ENCODE measurements around the gene GJB3.
"Not testable (repeated sequence)": the region's sequence is repeated elsewhere in the genome, so short reads cannot be mapped to it uniquely, and the experiment has no call there.

Gene GJB3

GRCh38 chr1:34781071-34781843 is at the start of gene GJB3:
Gene GJB3, plus strand, starts transcription at chr1:34781214. Its CDS starts 3,549 bp downstream, at chr1:34784763.
- TF ChIP-seq, protein P1, sequence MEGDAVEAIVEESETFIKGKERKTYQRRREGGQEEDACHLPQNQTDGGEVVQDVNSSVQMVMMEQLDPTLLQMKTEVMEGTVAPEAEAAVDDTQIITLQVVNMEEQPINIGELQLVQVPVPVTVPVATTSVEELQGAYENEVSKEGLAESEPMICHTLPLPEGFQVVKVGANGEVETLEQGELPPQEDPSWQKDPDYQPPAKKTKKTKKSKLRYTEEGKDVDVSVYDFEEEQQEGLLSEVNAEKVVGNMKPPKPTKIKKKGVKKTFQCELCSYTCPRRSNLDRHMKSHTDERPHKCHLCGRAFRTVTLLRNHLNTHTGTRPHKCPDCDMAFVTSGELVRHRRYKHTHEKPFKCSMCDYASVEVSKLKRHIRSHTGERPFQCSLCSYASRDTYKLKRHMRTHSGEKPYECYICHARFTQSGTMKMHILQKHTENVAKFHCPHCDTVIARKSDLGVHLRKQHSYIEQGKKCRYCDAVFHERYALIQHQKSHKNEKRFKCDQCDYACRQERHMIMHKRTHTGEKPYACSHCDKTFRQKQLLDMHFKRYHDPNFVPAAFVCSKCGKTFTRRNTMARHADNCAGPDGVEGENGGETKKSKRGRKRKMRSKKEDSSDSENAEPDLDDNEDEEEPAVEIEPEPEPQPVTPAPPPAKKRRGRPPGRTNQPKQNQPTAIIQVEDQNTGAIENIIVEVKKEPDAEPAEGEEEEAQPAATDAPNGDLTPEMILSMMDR (IDR thresholded peaks at IDR 0.05; ENCODE audit: low read depth, low read length) = no peak
- peak within 1 kb of the TSS; percentile 20; the same call in 1 of the 2 replicates for H3K4me3 ChIP-seq (ENCODE audit: low read depth, low read length)

GRCh38 chr1:34732831-34733230 is 48.2 kb upstream of the GJB3 start:
- H3K4me3 ChIP-seq (ENCODE audit: low read depth, low read length) = not testable (repeated sequence)

GRCh38 chr1:34736692-34737091 is 44.3 kb upstream of the GJB3 start:
- TF ChIP-seq, protein P1 (IDR thresholded peaks at IDR 0.05; ENCODE audit: low read depth, low read length) = no peak
- no peak overlapping the region for H3K4me3 ChIP-seq (ENCODE audit: low read depth, low read length)

DNA sequence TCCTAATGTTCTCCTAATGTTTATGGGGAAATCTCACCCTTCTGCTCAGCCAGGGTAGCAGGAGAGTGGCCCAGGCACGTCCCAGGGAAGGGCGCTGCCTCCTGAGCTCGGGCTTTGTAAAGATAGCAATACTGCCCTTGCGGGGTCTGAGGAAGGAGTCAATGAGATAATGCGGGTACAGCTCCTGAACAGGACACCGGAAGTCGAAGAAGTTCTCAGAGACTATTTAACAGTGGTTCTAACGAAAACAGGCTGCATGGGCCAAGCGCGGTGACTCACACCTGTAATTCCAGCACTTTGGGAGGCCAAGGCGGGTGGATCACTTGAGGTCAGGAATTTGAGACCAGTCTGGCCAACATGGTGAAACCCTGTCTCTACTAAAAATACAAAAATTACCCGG is 43.8 kb upstream of the GJB3 start:
- not testable (repeated sequence) for H3K4me3 ChIP-seq (ENCODE audit: low read depth, low read length)

DNA sequence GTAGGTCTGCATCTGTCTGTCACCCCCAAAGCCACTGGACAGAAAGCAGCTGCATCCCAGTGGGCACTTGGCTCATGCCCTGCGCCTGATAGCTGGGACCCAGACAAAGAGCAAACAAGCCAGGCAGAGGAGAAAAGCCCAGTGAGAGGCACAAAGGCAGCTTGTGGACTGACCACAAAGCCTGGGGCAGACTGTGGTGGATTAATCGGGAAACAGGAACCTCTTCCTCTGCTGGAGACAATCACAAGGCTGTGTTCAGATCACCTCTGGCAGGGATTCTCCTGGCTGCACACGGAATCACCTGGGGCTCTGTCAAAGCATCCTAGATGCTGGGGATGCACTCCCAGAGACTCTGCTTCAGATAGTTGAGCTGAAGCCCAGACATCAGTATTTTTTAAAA is 41.4 kb upstream of the GJB3 start:
- H3K4me3 ChIP-seq (ENCODE audit: low read depth, low read length) = no peak overlapping the region

GRCh38 chr1:34740161-34740868 is 40.7 kb upstream of the GJB3 start:
- H3K4me3 ChIP-seq (ENCODE audit: low read depth, low read length) = no peak overlapping the region
- TF ChIP-seq, protein P1 (IDR thresholded peaks at IDR 0.05; ENCODE audit: low read depth, low read length) = no peak

More for the DNA sequence above, 41.4 kb upstream of the GJB3 start:
- TF ChIP-seq, protein P1 (IDR thresholded peaks at IDR 0.05; ENCODE audit: low read depth, low read length) = no peak

DNA sequence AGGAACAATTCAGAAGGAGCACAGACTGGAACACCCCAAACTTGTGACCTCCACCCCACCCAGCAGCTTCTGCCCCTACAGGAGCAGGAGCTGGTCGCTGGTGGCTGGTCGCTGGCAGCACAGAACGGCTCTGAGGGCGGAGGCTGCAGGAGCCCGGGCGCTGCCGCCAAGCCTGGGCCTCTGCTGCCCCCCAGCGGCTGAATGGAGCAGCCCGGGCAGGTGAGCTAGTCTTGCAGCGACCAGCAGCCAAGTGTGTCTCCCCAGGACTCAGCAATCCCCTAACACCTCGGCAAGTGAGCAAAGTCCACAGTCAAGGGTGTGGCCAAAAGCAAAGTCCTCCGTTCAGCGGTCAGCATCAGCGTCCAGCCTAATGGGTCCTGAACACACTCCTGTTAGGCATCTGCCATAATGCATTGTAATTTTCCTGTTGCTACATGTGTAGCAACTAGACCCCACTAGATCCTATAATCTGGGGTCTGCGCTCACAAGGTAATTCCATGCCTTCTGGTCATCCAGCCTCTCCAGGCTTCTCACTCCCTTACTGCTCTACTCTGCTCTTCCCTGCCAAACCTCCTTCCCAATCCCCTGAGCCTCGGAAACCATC is 38.2 kb upstream of the GJB3 start:
- TF ChIP-seq, protein P1 (IDR thresholded peaks at IDR 0.05; ENCODE audit: low read depth, low read length) = peak; percentile 92
- no peak overlapping the region for H3K4me3 ChIP-seq (ENCODE audit: low read depth, low read length)

DNA sequence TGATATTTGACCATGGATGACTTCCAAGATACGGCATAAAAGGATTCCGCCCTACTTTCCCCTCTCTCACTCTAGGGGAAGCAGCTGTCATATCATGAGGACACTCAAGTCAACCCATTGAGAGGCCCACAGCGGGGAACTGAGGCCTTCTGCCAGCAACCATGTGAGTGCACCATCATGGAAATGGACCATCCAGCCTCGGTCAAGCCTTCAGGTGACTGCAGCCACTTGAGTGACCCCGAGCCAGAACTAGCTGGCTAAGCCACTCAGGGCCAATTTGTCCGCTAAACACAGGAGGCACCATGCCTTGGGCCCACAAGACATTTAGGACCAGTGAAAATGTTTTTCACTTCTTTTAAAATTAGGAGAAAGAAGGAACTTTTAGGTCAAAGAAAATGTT is 37.2 kb upstream of the GJB3 start:
- TF ChIP-seq, protein P1 (IDR thresholded peaks at IDR 0.05; ENCODE audit: low read depth, low read length) = no peak
- no peak overlapping the region for H3K4me3 ChIP-seq (ENCODE audit: low read depth, low read length)

Data from WI38 (cell line).